ENCODE data around the gene UBC.

- TF ChIP-seq CTCF (conservative IDR thresholded peaks at IDR 0.05; ENCODE audit: low read depth, low read length) (peak; percentile 52), RAD21 (IDR thresholded peaks at IDR 0.05; ENCODE audit: low read length) (peak; percentile 36), SMC3 (IDR thresholded peaks at IDR 0.05; ENCODE audit: low read depth, low read length) (peak; percentile 23; the same call in 1 of the 2 replicates), ELK1 (IDR thresholded peaks at IDR 0.05; ENCODE audit: borderline replicate concordance, low read depth, low read length) (no peak), MAFK (IDR thresholded peaks at IDR 0.05; ENCODE audit: low read depth, low read length) (no peak), USF2 (IDR thresholded peaks at IDR 0.05; ENCODE audit: low read depth, low read length) (no peak), POLR2A (IDR thresholded peaks at IDR 0.05; ENCODE audit: low read depth, low read length) (peak; percentile 12; the same call in 1 of the 2 replicates), FOS (IDR thresholded peaks at IDR 0.05; ENCODE audit: low read depth, low read length) (no peak), CEBPB (IDR thresholded peaks at IDR 0.05; ENCODE audit: low read depth, low read length) (no peak), MXI1 (IDR thresholded peaks at IDR 0.05; ENCODE audit: borderline replicate concordance, low read depth, low read length) (no peak), NFE2L2 (IDR thresholded peaks at IDR 0.05; ENCODE audit: low read depth, low read length) (no peak), CHD1 (IDR thresholded peaks at IDR 0.05; ENCODE audit: low read depth, low read length) (no peak), RCOR1 (IDR thresholded peaks at IDR 0.05; ENCODE audit: insufficient replicate concordance, low read length) (no peak), MAZ (IDR thresholded peaks at IDR 0.05; ENCODE audit: borderline replicate concordance, low read depth, low read length) (peak; percentile 11; the same call in 1 of the 2 replicates)
These were observed 24.6 kb upstream of the UBC start for GRCh38 chr12:124939079-124939420.
